GM12865 (cell line): ENCODE measurements around the gene WNT7B.
A peak's percentile ranks its signal among the peaks of the same experiment; 100 is the strongest.

ENCODE experiments used
- DNase-seq: peaks from one replicate; pipeline ENCODE4 v3.0.0; 2010; ENCODE audit warnings: low read depth
- H3K4me3 ChIP-seq: 2 replicates; pipeline ENCODE4 v1.5.1; 2011; ENCODE audit warnings: mild to moderate bottlenecking, low read depth, low read length, control low read depth
- CTCF ChIP-seq: IDR thresholded peaks from 2 replicates; pipeline ENCODE4 v1.5.1; 2011; ENCODE audit warnings: low read length, control low read depth, low read depth, inconsistent platforms; ENCODE audit not compliant: insufficient read depth; ENCODE audit errors: missing control alignments

WNT7B gene

GRCh38 chr22:45998638-45999378 lies 21.8 kb upstream of the WNT7B start:
- H3K4me3 ChIP-seq, result no peak overlapping the region
- no peak for DNase-seq
- TF ChIP-seq CTCF, result no peak

- H3K4me3 ChIP-seq, result no peak overlapping the region
- DNase-seq, result no peak
- TF ChIP-seq CTCF, result no peak
These were observed 21.0 kb upstream of the WNT7B start for GRCh38 chr22:45997777-45998637.

GRCh38 chr22:45997077-45997776 lies 20.3 kb upstream of the WNT7B start:
- no peak overlapping the region for H3K4me3 ChIP-seq
- peak; percentile 56 for DNase-seq
- no peak for TF ChIP-seq CTCF

GRCh38 chr22:45996241-45997076 lies 19.5 kb upstream of the WNT7B start:
- H3K4me3 ChIP-seq, result no peak overlapping the region
- no peak for TF ChIP-seq CTCF
- peak; percentile 38 for DNase-seq

GRCh38 chr22:45995405-45996101 lies 18.6 kb upstream of the WNT7B start:
- no peak overlapping the region for H3K4me3 ChIP-seq
- no peak for DNase-seq
- no peak for TF ChIP-seq CTCF
